SK-N-MC (cell line): ENCODE data around the gene TFPT.

Experiments
- DNase-seq: peaks from one replicate; pipeline ENCODE4 v3.0.0-alpha.2; 2011; ENCODE audit warnings: low read depth, low spot score
- H3K27ac ChIP-seq: fragments of 200-600 bp; sonication (generic); 2 replicates; pipeline ENCODE4 v1.5.1; 2016; ENCODE audit warnings: mixed run types
- H3K36me3 ChIP-seq: fragments of 200-600 bp; sonication (generic); 2 replicates; pipeline ENCODE4 v1.6.1; 2017; ENCODE audit warnings: antibody characterized with exemption, low read length, mixed read lengths; ENCODE audit not compliant: insufficient read depth
- H3K4me3 ChIP-seq: fragments of 200-600 bp; sonication (generic); 2 replicates; pipeline ENCODE4 v1.5.1; 2016
- H3K9ac ChIP-seq: fragments of 200-600 bp; sonication (generic); 2 replicates; pipeline ENCODE4 v1.8.0; 2017; ENCODE audit warnings: mixed run types, mixed read lengths; ENCODE audit not compliant: insufficient read length
- H3K9me3 ChIP-seq: fragments of 200-600 bp; sonication (generic); 2 replicates; pipeline ENCODE4 v1.6.1; 2017; ENCODE audit warnings: low read depth, mild to moderate bottlenecking, antibody characterized with exemption, low read length, moderate library complexity, mixed read lengths
- EZH2 ChIP-seq: fragments of 200-600 bp; sonication (generic); IDR thresholded peaks from one replicate; pipeline ENCODE4 v1.6.1; 2017; ENCODE audit warnings: antibody characterized with exemption
- FOXP2 ChIP-seq: optimal IDR thresholded peaks from 2 replicates; pipeline ENCODE3; 2011; ENCODE audit warnings: mild to moderate bottlenecking, moderate library complexity; ENCODE audit not compliant: insufficient read depth; ENCODE audit errors: extremely low read length, control extremely low read depth
- POLR2AphosphoS5 ChIP-seq: IDR thresholded peaks from 2 replicates; pipeline ENCODE4 v1.6.1; 2012; ENCODE audit warnings: mild to moderate bottlenecking, low read depth, low read length, borderline replicate concordance

Gene TFPT

DNA sequence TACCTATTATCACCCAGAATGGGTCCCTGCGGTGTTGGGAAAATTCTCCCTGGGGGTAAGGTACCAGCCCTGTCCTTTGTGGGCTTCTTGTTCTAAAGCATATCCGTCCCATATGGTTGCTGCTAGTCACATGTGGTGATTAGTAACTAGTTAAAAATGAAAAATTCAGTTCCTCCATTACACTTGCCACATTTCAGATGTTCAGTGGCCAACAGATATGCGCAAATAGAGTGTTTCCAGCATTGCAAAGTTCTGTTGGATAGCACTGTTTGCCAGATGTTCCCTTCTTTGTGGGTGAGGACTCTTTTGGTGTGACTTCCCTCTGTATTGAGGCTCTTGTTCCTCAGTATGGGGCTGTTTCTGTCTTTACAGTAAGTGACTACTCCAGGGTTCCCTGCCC, 25.9 kb upstream of the TFPT start:
- peaks cover 66% of the 10 kb centered on the region for H3K36me3 ChIP-seq
- no peak overlapping the region for H3K4me3 ChIP-seq
- DNase-seq = no peak
- H3K27ac ChIP-seq = no peak overlapping the region
- H3K9me3 ChIP-seq = no peaks in the 10 kb centered on the region
- TF ChIP-seq POLR2AphosphoS5 (no peak), FOXP2 (no peak), EZH2 (no peak)
- no peak overlapping the region for H3K9ac ChIP-seq

GRCh38 chr19:54138489-54139256, 23.2 kb upstream of the TFPT start:
- Histone ChIP-seq H3K27ac (no peak overlapping the region), H3K36me3 (peaks cover 40% of the 10 kb centered on the region), H3K9me3 (no peaks in the 10 kb centered on the region), H3K4me3 (peak overlapping the region; percentile 89), H3K9ac (peak overlapping the region; percentile 98)
- TF ChIP-seq FOXP2 = no peak
- TF ChIP-seq EZH2 = no peak
- no peak; the same call in 1 of the 2 replicates for TF ChIP-seq POLR2AphosphoS5
- DNase-seq = no peak

GRCh38 chr19:54137699-54138488, 22.4 kb upstream of the TFPT start, which contains the start of gene CNOT3:
TSS of gene CNOT3 (plus strand) at chr19:54137762. CDS start at chr19:54142979, 5,217 bp downstream.
- peak; percentile 76 for TF ChIP-seq POLR2AphosphoS5
- no peak for TF ChIP-seq FOXP2
- peak within 1 kb of the TSS; percentile 98 for H3K9ac ChIP-seq
- no peak for DNase-seq
- peak within 1 kb of the TSS; percentile 91 for H3K27ac ChIP-seq
- peak within 1 kb of the TSS; percentile 89 for H3K4me3 ChIP-seq
- H3K9me3 ChIP-seq = no peaks in the 10 kb centered on the region
- H3K36me3 ChIP-seq = peaks cover 32% of the 10 kb centered on the region; the same call in 1 of the 2 replicates

GRCh38 chr19:54136864-54137698, 21.6 kb upstream of the TFPT start:
- no peaks in the 10 kb centered on the region for H3K9me3 ChIP-seq
- TF ChIP-seq FOXP2 (peak; percentile 86), EZH2 (no peak), POLR2AphosphoS5 (peak; percentile 86)
- H3K27ac ChIP-seq = no peak overlapping the region
- H3K36me3 ChIP-seq = peaks cover 24% of the 10 kb centered on the region; the same call in 1 of the 2 replicates
- peak overlapping the region; percentile 89 for H3K4me3 ChIP-seq
- DNase-seq = peak; percentile 100
- peak overlapping the region; percentile 98 for H3K9ac ChIP-seq

GRCh38 chr19:54136086-54136863, 20.8 kb upstream of the TFPT start:
- TF ChIP-seq POLR2AphosphoS5 (no peak), FOXP2 (no peak), EZH2 (no peak)
- Histone ChIP-seq H3K9ac (peak overlapping the region; percentile 56), H3K27ac (no peak overlapping the region), H3K9me3 (no peaks in the 10 kb centered on the region), H3K4me3 (peak overlapping the region; percentile 81), H3K36me3 (peaks cover 18% of the 10 kb centered on the region; the same call in 1 of the 2 replicates)
- no peak for DNase-seq

DNA sequence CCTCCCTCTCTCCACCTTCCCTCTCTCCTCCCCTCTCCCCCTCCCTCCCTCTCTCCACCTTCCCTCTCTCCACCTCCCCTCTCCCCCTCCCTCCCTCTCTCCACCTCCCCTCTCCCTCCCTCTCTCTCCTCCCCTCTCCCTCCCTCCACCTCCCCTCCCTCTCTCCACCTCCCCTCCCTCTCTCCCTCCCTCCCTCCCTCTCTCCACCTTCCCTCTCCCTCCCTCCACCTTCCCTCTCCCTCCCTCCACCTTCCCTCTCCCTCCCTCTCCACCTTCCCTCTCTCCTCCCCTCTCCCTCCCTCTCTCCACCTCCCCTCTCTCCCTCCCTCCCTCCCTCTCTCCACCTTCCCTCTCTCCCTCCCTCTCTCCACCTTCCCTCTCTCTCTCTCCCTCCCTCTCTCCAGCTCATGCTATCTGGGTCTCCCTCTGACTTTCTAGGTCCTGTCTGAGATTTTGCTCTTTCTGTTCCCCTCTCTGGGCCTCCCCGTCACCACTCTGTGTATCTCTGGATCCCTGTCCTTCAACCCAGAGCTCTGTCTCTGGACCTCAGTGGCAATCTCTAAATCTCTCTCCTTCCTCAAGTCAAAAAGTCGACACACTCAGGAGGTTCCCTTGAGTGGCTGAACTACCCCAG, 18.6 kb upstream of the TFPT start:
- Histone ChIP-seq H3K9ac (no peak overlapping the region), H3K4me3 (no peak overlapping the region), H3K27ac (no peak overlapping the region), H3K9me3 (no peaks in the 10 kb centered on the region), H3K36me3 (peaks cover 6% of the 10 kb centered on the region; the same call in 1 of the 2 replicates)
- DNase-seq = no peak
- TF ChIP-seq POLR2AphosphoS5 (no peak), FOXP2 (no peak), EZH2 (no peak)
